Stimulated activated CD4-positive, alpha-beta T cell treated with anti-CD3 and anti-CD28 coated beads, Interleukin-1b, Interleukin-23, amount 100 ng/mL, for 24 hours (primary cell): ENCODE results near the gene PGAM1.
A peak's percentile ranks its signal among the peaks of the same experiment; 100 is the strongest.
"Not testable (repeated sequence)": the region's sequence is repeated elsewhere in the genome, so short reads cannot be mapped to it uniquely, and the experiment has no call there.

Source experiments
- DNase-seq, 4 experiments: peaks; one replicate each; pipeline ENCODE4 v3.0.0-alpha.2; 2020; ENCODE audit warnings: low read depth in 4 of 4, low spot score in 1 of 4

The PGAM1 gene

GRCh38 chr10:97425964-97426775 lies at the start of gene PGAM1:
TSS of gene PGAM1 (plus strand) at chr10:97426191. CDS start at chr10:97426308, 117 bp downstream.
- DNase-seq: peak; percentile 75 to 93 (median 88)

GRCh38 chr10:97376413-97376812 lies 49.6 kb upstream of the PGAM1 start:
- DNase-seq: no peak

- DNase-seq: no peak
Observed at GRCh38 chr10:97378933-97379921, 46.8 kb upstream of the PGAM1 start.

- DNase-seq: no peak
Observed at GRCh38 chr10:97380516-97380915, 45.5 kb upstream of the PGAM1 start.

GRCh38 chr10:97381626-97382025 lies 44.4 kb upstream of the PGAM1 start:
- DNase-seq: no peak

GRCh38 chr10:97383159-97383558 lies 42.8 kb upstream of the PGAM1 start:
- DNase-seq: no peak

- DNase-seq: no peak
Observed at GRCh38 chr10:97384156-97384555, 41.8 kb upstream of the PGAM1 start.

GRCh38 chr10:97384641-97385040 lies 41.4 kb upstream of the PGAM1 start:
- no peak for DNase-seq

GRCh38 chr10:97385565-97385964 lies 40.4 kb upstream of the PGAM1 start:
- no peak for DNase-seq

GRCh38 chr10:97388152-97388551 lies 37.8 kb upstream of the PGAM1 start:
- no peak for DNase-seq

- no peak for DNase-seq
Observed at GRCh38 chr10:97390091-97390490, 35.9 kb upstream of the PGAM1 start.

- no peak for DNase-seq
Observed at GRCh38 chr10:97393034-97393573, 32.9 kb upstream of the PGAM1 start.

GRCh38 chr10:97396056-97396455 lies 29.9 kb upstream of the PGAM1 start:
- DNase-seq: no peak

GRCh38 chr10:97399843-97400545 lies 26.0 kb upstream of the PGAM1 start:
- DNase-seq: no peak

GRCh38 chr10:97400665-97401454 lies 25.1 kb upstream of the PGAM1 start, which contains the start of gene RRP12:
TSS of gene RRP12 (minus strand) at chr10:97401340. CDS start at chr10:97401231, 109 bp downstream.
- DNase-seq: peak; percentile 56 to 73 (median 68)

GRCh38 chr10:97401455-97401919 lies 24.5 kb upstream of the PGAM1 start:
- DNase-seq: no peak

GRCh38 chr10:97404044-97404443 lies 21.9 kb upstream of the PGAM1 start:
- no peak for DNase-seq

GRCh38 chr10:97406064-97406463 lies 19.9 kb upstream of the PGAM1 start:
- DNase-seq: no peak

GRCh38 chr10:97406483-97406882 lies 19.5 kb upstream of the PGAM1 start:
- DNase-seq: not testable (repeated sequence)
